HG03108 (cell line): Measurements from ENCODE around the gene NIPAL3.
"Not testable (repeated sequence)": the region's sequence is repeated elsewhere in the genome, so short reads cannot be mapped to it uniquely, and the experiment has no call there.

Experiments
- ATAC-seq: cut with Tn5 transposase; IDR thresholded peaks from one replicate; pipeline ENCODE4 v1.9.1; 2021; ENCODE audit warnings: moderate library complexity; ENCODE audit not compliant: unreplicated experiment

NIPAL3 gene

DNA sequence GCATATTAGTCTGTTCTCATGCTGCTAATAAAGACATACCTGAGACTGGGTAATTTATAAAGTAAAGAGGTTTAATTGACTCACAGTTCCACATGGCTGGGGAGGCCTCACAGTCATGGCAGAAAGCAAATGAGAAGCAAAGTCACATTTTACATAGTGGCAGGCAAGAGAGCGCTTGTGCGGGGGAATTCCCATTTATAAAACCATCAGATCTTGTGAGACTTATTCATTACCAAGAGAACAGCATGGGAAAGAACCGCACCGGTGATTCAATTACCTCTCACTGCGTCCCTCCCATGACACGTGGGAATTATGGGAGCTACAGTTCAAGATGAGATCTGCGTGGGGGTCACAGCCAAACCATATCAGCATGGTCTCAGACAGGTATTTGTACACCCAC, 72.6 kb downstream of the NIPAL3 start:
- ATAC-seq, result not testable (repeated sequence)

GRCh38 chr1:24489674-24490073, 74.1 kb downstream of the NIPAL3 start:
- no peak for ATAC-seq

DNA sequence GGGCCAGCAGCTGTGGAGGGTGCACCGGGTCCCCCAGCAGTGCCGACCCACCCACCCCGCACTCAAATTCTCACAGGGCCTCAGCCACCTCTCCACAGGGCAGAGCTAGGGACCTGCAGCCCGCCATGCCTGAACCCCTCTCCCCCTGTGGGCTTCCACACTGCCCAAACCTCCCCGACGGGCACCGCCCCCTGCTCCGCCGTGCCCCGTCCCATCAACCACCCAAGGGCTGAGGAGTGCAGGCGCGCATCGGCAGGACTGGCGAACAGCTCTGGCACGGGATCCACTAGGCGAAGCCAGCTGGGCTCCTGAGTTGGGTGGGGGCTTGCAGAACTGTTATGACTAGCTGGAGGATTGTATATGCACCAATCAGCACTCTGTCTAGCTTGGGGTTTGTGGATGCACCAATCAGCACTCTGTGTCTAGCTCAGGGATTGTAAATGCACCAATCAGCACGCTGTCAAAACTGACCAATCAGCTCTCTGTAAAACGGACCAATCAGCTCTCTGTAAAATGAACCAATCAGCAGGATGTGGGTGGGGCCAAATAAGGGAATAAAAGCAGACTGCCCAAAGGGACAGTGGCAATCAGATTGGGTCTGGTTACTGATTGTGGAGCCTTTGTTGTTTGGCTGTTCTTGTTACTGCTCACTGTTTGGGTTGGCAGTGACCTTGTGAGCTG, 74.6 kb downstream of the NIPAL3 start:
- no peak for ATAC-seq

GRCh38 chr1:24491577-24492360, 76.2 kb downstream of the NIPAL3 start:
- no peak for ATAC-seq

GRCh38 chr1:24492935-24493334, 77.3 kb downstream of the NIPAL3 start:
- not testable (repeated sequence) for ATAC-seq

DNA sequence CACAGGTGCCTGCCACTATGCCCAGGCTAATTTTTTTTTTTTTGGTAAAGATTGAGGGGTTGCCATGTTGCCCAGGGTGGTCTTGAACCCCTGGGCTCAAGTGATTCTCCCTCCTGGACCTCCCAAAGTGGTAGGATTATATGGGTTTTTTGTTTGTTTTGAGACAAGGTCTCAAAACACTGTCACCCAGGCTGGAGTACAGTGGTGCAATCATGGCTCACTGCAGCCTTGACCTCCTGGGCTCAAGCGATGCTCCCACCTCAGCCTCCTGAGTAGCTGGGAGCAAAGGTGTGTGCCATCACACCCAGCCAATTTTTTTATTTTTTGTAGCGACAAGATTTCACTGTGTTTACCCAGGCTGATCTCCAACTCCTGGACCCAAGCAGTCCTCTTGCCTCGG, 78.2 kb downstream of the NIPAL3 start:
- no peak for ATAC-seq

- no peak for ATAC-seq
These were observed 83.0 kb downstream of the NIPAL3 start for GRCh38 chr1:24498589-24498988.

DNA sequence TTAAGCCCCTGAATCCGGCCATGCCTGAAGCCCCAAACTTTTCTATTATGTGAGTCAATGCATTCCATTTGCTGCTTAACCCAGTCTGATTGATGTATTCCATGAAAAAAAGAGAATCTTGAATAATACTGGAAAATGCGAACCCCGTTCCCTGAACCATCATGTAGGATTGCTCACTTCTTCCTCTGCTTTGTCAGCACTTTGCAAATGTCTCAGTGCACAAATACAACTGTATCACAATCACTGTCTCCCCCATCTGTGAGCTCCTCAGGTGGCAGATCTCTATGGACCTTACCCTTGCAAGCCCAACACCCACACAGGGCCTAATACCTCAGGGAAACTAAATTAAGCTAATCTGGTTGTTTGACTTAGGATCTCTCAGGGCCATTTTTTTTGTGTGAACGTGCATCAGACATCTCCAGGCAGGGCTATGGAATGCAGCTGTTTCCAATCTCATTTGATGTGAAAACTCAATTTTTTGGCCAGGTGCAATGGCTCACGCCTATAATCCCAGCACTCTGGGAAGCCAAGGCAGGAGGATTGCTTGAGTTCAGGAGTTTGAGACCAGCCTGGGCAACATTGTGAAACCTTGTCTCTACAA, 84.9 kb downstream of the NIPAL3 start:
- ATAC-seq, result no peak

DNA sequence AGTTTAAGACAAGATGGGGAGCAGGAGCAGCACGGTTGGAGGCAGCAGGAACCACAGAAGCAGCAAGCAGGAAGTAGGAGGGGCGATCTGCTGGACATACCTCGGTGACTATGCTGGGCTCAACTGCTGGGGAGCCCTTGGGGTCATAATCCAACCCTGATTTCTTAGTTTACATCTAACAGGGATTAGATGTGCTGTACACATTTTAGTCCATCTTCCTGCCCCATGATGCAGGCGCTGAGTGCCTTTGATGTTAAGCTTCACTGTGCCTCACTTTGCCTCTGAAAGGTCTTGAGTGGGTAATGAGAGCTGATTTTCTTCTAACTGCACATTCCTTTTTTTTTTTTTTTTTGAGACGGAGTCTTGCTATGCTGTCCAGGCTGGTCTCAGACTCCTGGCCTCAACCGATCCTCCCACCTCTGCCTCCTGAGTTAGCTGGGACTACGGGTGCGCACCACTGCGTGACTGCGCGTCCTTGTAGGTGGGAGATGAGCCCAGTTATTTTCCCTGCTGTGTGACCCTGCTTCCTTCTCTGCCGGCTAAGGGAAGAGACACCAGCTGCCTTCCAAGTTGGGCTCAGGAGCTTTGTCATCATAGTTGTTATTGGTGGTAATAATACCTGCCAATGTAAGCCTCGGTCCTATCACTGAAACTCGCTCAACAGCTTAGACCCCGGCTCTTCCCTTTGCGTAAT, 85.9 kb downstream of the NIPAL3 start:
- ATAC-seq, result no peak

GRCh38 chr1:24502065-24502708, 86.6 kb downstream of the NIPAL3 start:
- ATAC-seq, result peak; percentile 16

- peak; percentile 63 for ATAC-seq
These were observed 87.1 kb downstream of the NIPAL3 start, which contains the start of gene RCAN3 for GRCh38 chr1:24502709-24503058. RCAN3 (plus strand) TSS chr1:24502836; CDS start chr1:24514373, 11,537 bp downstream.

DNA sequence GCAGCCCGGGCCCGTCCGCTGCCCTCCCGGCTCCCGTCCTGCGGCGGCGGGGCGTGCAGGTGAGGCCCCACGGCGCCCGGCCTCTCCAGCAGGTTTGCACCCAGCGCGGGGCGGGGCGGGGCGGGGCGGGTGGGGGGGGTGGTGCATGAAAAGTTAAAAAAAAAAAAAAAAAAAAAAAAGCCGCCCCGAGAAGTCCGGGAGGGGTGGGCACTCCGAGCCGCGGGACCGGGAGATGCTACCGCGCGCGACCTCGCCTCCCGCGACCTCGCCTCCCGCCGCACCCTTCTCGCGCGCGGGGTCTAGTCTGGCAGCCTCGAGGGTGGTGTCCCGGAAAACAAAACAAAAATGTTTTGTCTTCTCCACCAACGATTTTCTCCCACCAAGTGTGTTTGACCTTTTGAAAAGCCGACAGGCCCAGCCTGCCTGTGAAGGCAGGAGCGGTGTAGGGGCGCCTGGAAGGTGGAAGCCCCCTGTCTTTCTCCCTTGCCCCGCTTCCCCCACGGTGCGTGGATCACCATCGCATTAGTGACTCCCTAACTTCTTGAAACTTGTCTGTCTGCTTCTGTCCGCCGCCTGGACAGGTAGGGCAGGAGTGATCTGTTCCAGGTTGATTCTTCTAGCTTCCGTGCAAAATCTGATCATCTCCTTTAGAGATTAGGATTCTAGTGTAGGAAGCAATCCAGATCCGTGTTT, 87.6 kb downstream of the NIPAL3 start:
- ATAC-seq, result no peak

DNA sequence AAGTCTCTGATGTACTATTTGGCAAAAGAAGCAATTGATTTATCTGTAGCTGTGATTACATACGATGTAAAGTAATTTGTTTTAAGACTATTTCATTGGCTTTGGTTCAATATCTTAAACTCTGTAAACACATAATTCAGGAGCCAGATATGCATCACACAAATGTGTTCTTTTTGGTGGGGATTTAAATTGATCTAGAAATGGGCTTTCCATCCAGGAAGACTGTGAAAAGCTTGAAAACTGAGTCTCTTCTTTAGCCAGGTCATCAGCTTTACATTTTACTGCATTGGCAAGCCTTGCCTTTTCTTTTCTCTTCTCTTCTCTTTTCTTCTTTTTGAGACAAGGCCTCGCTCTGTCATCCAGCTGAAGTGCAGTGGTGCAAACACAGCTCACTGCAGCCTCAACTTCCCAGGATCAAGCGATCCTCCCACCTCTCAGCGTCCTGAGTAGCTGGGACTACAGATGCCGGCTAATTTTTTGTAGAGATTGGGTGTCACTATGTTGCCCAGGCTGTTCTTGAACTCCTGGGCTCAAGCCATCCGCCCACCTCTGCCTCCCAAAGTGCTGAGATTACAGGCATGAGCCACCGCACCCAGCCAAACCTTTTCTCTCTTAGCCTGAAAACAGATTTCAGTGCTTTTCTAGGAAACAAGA, 88.4 kb downstream of the NIPAL3 start:
- no peak for ATAC-seq

DNA sequence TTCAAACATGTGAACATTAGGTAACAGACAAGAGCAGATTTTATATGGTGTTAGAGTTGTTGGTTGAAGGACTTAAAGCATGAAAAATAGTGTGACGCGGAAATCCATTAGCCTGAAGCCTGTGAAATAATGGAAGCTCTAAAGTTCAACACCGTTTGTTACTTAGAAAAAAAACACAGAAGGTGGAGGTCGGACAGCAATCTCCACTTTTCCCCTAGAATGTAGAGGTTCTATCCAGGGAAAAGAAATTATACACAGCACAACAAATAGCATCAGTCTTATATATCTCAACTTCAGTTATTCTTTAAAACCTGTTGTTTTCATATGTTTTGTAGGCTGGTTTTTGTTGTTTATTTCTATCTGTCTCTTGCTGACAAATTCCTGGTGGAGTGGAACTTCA, 89.0 kb downstream of the NIPAL3 start:
- no peak for ATAC-seq

- ATAC-seq, result no peak
These were observed 90.2 kb downstream of the NIPAL3 start for GRCh38 chr1:24505816-24506215.

DNA sequence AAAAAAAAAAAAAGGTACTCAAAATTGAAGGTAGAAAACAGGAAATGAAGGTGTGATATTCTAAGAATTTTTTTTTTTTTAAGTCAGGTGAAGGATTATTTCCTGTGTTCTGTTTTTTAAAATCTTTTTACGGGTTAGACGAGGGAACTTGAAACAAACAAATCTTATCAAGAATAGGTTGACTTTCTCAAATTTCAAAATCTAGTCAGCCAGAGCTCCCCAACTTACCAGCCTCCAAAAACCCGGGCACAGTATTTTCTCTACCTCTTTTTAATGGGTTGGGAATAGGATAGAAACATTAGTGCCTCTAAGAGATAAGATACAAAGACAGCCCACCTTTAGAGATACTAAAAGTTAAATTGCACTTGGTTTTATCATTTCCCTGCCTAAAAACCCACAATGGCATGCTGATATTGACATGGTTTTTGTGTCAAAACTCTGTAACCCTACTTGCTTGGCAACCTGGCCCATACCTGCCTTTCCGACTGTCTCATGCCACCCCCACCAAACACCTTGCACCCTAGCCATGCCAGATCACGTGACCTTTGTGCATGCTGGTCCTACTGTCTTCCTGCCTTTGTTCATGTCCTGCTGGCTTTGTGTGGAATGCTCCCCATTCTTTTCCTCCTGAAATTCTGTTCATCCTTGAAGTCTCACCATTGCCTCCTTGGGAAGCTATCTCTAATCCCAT, 91.2 kb downstream of the NIPAL3 start:
- no peak for ATAC-seq

GRCh38 chr1:24507405-24507804, 91.8 kb downstream of the NIPAL3 start:
- ATAC-seq, result no peak

DNA sequence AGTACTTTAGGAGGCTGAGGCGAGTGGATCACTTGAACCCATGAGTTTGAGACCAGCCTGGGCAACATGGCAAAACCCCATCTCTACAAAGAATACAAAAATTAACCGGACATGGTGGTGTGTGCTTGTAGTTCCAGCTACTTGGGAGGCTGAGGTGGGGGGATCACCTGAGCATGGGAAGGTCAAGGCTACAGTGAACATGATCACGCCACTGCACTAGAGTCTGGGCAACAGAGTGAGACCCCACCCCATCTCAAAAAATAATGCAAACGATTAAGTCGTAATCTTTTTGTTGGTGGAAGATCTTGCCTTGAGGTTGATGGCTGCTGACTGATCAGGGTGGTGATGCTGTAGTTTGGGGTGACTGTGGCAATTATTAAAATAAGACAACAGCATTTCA, 93.3 kb downstream of the NIPAL3 start:
- no peak for ATAC-seq

DNA sequence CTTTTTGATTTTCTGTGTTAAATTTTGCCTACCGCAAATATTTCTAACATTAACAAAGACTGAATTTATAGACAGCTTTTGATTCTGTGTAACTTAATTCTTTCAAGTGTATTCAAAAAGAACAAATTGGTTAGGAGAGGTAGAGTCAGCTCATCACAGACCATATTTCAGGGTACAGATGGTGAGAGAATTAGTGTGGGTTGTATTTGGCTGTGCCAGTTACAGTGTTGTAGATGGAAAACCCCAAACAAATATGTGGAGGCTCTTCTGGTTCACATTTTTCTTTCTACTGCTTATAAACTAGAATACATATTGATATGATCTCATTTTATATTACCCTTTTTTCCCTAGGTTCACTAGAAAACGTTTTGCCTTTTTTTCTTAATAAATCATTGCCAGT, 98.1 kb downstream of the NIPAL3 start:
- no peak for ATAC-seq
